Astrocyte (in vitro differentiated cells and primary cell): ENCODE results near the gene APBA2. TPM values are rescaled to one million over a fixed set of nuclear protein-coding genes. Genes with fewer than 3 reads are reported as not detected.

Experiments
- DNase-seq: peaks from one replicate; pipeline ENCODE4 v3.0.0-alpha.2; 2010; ENCODE audit warnings: low read depth
- FAIRE-seq: peaks from 2 replicates; lab custom pipeline; 2011; peaks lifted over from hg19 to GRCh38; lab: Jason Lieb, UNC
- H2AFZ ChIP-seq: 2 replicates; pipeline ENCODE4 v1.6.0; 2012; ENCODE audit warnings: low read depth, low read length, inconsistent platforms
- H3K27ac ChIP-seq: 2 replicates; pipeline ENCODE4 v1.5.1; 2011; ENCODE audit warnings: low read depth, low read length, inconsistent platforms
- H3K27me3 ChIP-seq: 2 replicates; pipeline ENCODE4 v1.6.0; 2011; ENCODE audit warnings: low read length, inconsistent platforms; ENCODE audit not compliant: insufficient read depth
- H3K36me3 ChIP-seq: 2 replicates; pipeline ENCODE4 v1.5.1; 2011; ENCODE audit warnings: low read length, inconsistent platforms; ENCODE audit not compliant: insufficient read depth
- H3K4me1 ChIP-seq: 2 replicates; pipeline ENCODE4 v1.5.1; 2011; ENCODE audit warnings: low read length, inconsistent platforms; ENCODE audit not compliant: insufficient read depth
- H3K4me2 ChIP-seq: 2 replicates; pipeline ENCODE4 v1.6.0; 2012; ENCODE audit warnings: low read length, inconsistent platforms
- H3K4me3 ChIP-seq: 2 replicates; pipeline ENCODE4 v1.5.1; 2011; ENCODE audit warnings: low read depth, mild to moderate bottlenecking, low read length, inconsistent platforms; ENCODE audit not compliant: insufficient read depth
- H3K79me2 ChIP-seq: 2 replicates; pipeline ENCODE4 v1.6.0; 2012; ENCODE audit warnings: mild to moderate bottlenecking, low read length, inconsistent platforms; ENCODE audit not compliant: insufficient read depth
- H3K9ac ChIP-seq: 2 replicates; pipeline ENCODE4 v1.6.0; 2012; ENCODE audit warnings: mild to moderate bottlenecking, low read length, inconsistent platforms
- H3K9me3 ChIP-seq: 2 replicates; pipeline ENCODE4 v1.5.1; 2012; ENCODE audit warnings: low read depth, mild to moderate bottlenecking, low read length, inconsistent platforms; ENCODE audit not compliant: insufficient read depth
- H4K20me1 ChIP-seq: 2 replicates; pipeline ENCODE4 v1.6.0; 2012; ENCODE audit warnings: low read length, inconsistent platforms; ENCODE audit not compliant: insufficient read depth
- H3K27ac Mint-ChIP-seq: one replicate; pipeline ENCODE4 v1.8.0; 2021; ENCODE audit warnings: mild to moderate bottlenecking, mixed read lengths; ENCODE audit not compliant: unreplicated experiment
- H3K27me3 Mint-ChIP-seq: one replicate; pipeline ENCODE4 v1.8.0; 2021; ENCODE audit warnings: low read depth, mixed read lengths; ENCODE audit not compliant: unreplicated experiment
- H3K36me3 Mint-ChIP-seq: one replicate; pipeline ENCODE4 v1.8.0; 2021; ENCODE audit warnings: low read depth, mixed read lengths; ENCODE audit not compliant: unreplicated experiment
- H3K4me1 Mint-ChIP-seq: one replicate; pipeline ENCODE4 v1.8.0; 2021; ENCODE audit warnings: low read depth, mixed read lengths; ENCODE audit not compliant: unreplicated experiment
- H3K4me3 Mint-ChIP-seq: one replicate; pipeline ENCODE4 v1.8.0; 2021; ENCODE audit warnings: mild to moderate bottlenecking, moderate library complexity, mixed read lengths; ENCODE audit not compliant: unreplicated experiment
- H3K9me3 Mint-ChIP-seq: one replicate; pipeline ENCODE4 v1.8.0; 2021; ENCODE audit warnings: mild to moderate bottlenecking, mixed read lengths; ENCODE audit not compliant: unreplicated experiment
- CTCF ChIP-seq: IDR thresholded peaks from 2 replicates; pipeline ENCODE4 v1.5.1; 2011; ENCODE audit warnings: low read depth, mild to moderate bottlenecking, inconsistent platforms, low read length, moderate library complexity; ENCODE audit not compliant: insufficient read depth
- EZH2 ChIP-seq: IDR thresholded peaks from 2 replicates; pipeline ENCODE4 v1.6.1; 2012; ENCODE audit warnings: mild to moderate bottlenecking, low read length, inconsistent platforms; ENCODE audit not compliant: insufficient read depth
- total RNA-seq: library from RNA; stranded (reverse); gene quantifications from 2 replicates; pipeline ENCODE4 v1.2.1, GENCODE V29; 2021

The APBA2 gene
- total RNA-seq, 1 donor from 2014 or later, result 15.2 TPM

- no peak for DNase-seq
- H3K27ac Mint-ChIP-seq, result no peak overlapping the region
These were observed 205.9 kb downstream of the APBA2 start for GRCh38 chr15:29091666-29092065.

GRCh38 chr15:29092376-29093064, 206.7 kb downstream of the APBA2 start:
- H3K9ac ChIP-seq, result no peak overlapping the region
- no peaks in the 10 kb centered on the region for H3K9me3 ChIP-seq
- H3K27me3 ChIP-seq, result no peaks in the 10 kb centered on the region
- H3K36me3 Mint-ChIP-seq, result peaks cover 7% of the 10 kb centered on the region
- no peaks in the 10 kb centered on the region for H3K4me1 ChIP-seq
- H3K27me3 Mint-ChIP-seq, result peaks cover 3% of the 10 kb centered on the region
- DNase-seq, result no peak
- H3K79me2 ChIP-seq, result no peaks in the 10 kb centered on the region
- no peaks in the 10 kb centered on the region for H4K20me1 ChIP-seq
- no peaks in the 10 kb centered on the region for H3K9me3 Mint-ChIP-seq
- no peak overlapping the region for H3K4me3 Mint-ChIP-seq
- H3K4me2 ChIP-seq, result no peak overlapping the region
- TF ChIP-seq EZH2, result no peak
- TF ChIP-seq CTCF, result no peak
- no peak overlapping the region for H3K27ac ChIP-seq
- FAIRE-seq, result no peak
- peaks cover 5% of the 10 kb centered on the region for H3K4me1 Mint-ChIP-seq
- H2AFZ ChIP-seq, result no peak overlapping the region
- no peak overlapping the region for H3K4me3 ChIP-seq
- peak overlapping the region; percentile 44 for H3K27ac Mint-ChIP-seq
- no peaks in the 10 kb centered on the region for H3K36me3 ChIP-seq

More at GRCh38 chr15:29091666-29092065, 205.9 kb downstream of the APBA2 start:
- no peak overlapping the region for H2AFZ ChIP-seq
- no peak overlapping the region for H3K9ac ChIP-seq
- H3K36me3 ChIP-seq, result no peaks in the 10 kb centered on the region
- no peak overlapping the region for H3K27ac ChIP-seq
- TF ChIP-seq EZH2, result no peak
- H3K4me2 ChIP-seq, result no peak overlapping the region
- H3K4me3 Mint-ChIP-seq, result no peak overlapping the region
- FAIRE-seq, result no peak
- no peaks in the 10 kb centered on the region for H3K79me2 ChIP-seq
- H3K9me3 Mint-ChIP-seq, result no peaks in the 10 kb centered on the region
- H3K4me1 Mint-ChIP-seq, result peaks cover 5% of the 10 kb centered on the region
- H3K27me3 Mint-ChIP-seq, result peaks cover 3% of the 10 kb centered on the region
- no peaks in the 10 kb centered on the region for H3K4me1 ChIP-seq
- H3K9me3 ChIP-seq, result no peaks in the 10 kb centered on the region
- no peaks in the 10 kb centered on the region for H4K20me1 ChIP-seq
- H3K27me3 ChIP-seq, result no peaks in the 10 kb centered on the region
- no peak overlapping the region for H3K4me3 ChIP-seq
- peaks cover 7% of the 10 kb centered on the region for H3K36me3 Mint-ChIP-seq

- FAIRE-seq (no peak), DNase-seq (no peak)
- H3K36me3 Mint-ChIP-seq, result peaks cover 8% of the 10 kb centered on the region
- no peaks in the 10 kb centered on the region for H3K27me3 ChIP-seq
- no peak for TF ChIP-seq CTCF
- no peak for TF ChIP-seq EZH2
- H3K4me2 ChIP-seq, result no peak overlapping the region
- no peak overlapping the region for H3K4me3 Mint-ChIP-seq
- H3K36me3 ChIP-seq, result no peaks in the 10 kb centered on the region
- no peak overlapping the region for H2AFZ ChIP-seq
- H4K20me1 ChIP-seq, result no peaks in the 10 kb centered on the region
- H3K4me3 ChIP-seq, result no peak overlapping the region
- H3K9me3 ChIP-seq, result no peaks in the 10 kb centered on the region
- H3K9me3 Mint-ChIP-seq, result no peaks in the 10 kb centered on the region
- H3K27ac ChIP-seq, result no peak overlapping the region
- no peaks in the 10 kb centered on the region for H3K4me1 ChIP-seq
- H3K79me2 ChIP-seq, result no peaks in the 10 kb centered on the region
- no peak overlapping the region for H3K9ac ChIP-seq
- no peaks in the 10 kb centered on the region for H3K27me3 Mint-ChIP-seq
- H3K27ac Mint-ChIP-seq, result no peak overlapping the region
- H3K4me1 Mint-ChIP-seq, result peaks cover 5% of the 10 kb centered on the region
These were observed 207.3 kb downstream of the APBA2 start for GRCh38 chr15:29093065-29093435.
